ENCODE data around the gene BRF1. TPM values are rescaled to one million over a fixed set of nuclear protein-coding genes. Genes with fewer than 3 reads are reported as not detected.
"Not testable (repeated sequence)": the region's sequence is repeated elsewhere in the genome, so short reads cannot be mapped to it uniquely, and the experiment has no call there.

BRF1 gene
- total and polyA plus RNA-seq, 5 donors: 17.9 to 21.1 (median 18.2) TPM

- intact Hi-C loops (cut with DNase I): loop anchor here in 1 of 4 donors (10.0 kb wide), 2 partner anchors 83 to 193 kb away; no protein-coding TSS in a partner anchor
- no peak for ATAC-seq
- WGBS: 83% methylated on average over 24 of the region's 24 CpGs
- H3K9me3 ChIP-seq (ENCODE audit: control insufficient read depth, low read length): no peaks in the 10 kb centered on the region
- H3K27me3 ChIP-seq (ENCODE audit: control insufficient read depth, insufficient read depth): no peaks in the 10 kb centered on the region
- no peak overlapping the region for H3K27ac ChIP-seq (ENCODE audit: low read length)
- DNase-seq: no peak
- H3K4me3 ChIP-seq (ENCODE audit: low read length): no peak overlapping the region
- H3K4me1 ChIP-seq (ENCODE audit: control insufficient read depth, insufficient read depth, low read length): no peaks in the 10 kb centered on the region
These were observed 13.3 kb downstream of the BRF1 start for GRCh38 chr14:105287249-105288102.

GRCh38 chr14:105286759-105287144 lies 14.0 kb downstream of the BRF1 start:
- Histone ChIP-seq H3K27ac (ENCODE audit: low read length) (no peak overlapping the region), H3K4me3 (ENCODE audit: low read length) (no peak overlapping the region), H3K4me1 (ENCODE audit: control insufficient read depth, insufficient read depth, low read length) (no peaks in the 10 kb centered on the region), H3K9me3 (ENCODE audit: control insufficient read depth, low read length) (no peaks in the 10 kb centered on the region), H3K27me3 (ENCODE audit: control insufficient read depth, insufficient read depth) (no peaks in the 10 kb centered on the region)
- intact Hi-C loops (cut with DNase I): loop anchor here in 1 of 4 donors (10.0 kb wide), 2 partner anchors 82 to 192 kb away; no protein-coding TSS in a partner anchor
- 93% methylated on average over 9 of the region's 9 CpGs for WGBS
- ATAC-seq: no peak
- no peak for DNase-seq

GRCh38 chr14:105285174-105285573 lies 15.6 kb downstream of the BRF1 start:
- 89% methylated on average over 8 of the region's 8 CpGs for WGBS

GRCh38 chr14:105283899-105284298 lies 16.9 kb downstream of the BRF1 start:
- ATAC-seq: no peak
- Histone ChIP-seq H3K27me3 (ENCODE audit: control insufficient read depth, insufficient read depth) (no peaks in the 10 kb centered on the region), H3K4me3 (ENCODE audit: low read length) (no peak overlapping the region), H3K4me1 (ENCODE audit: control insufficient read depth, insufficient read depth, low read length) (no peaks in the 10 kb centered on the region), H3K9me3 (ENCODE audit: control insufficient read depth, low read length) (no peaks in the 10 kb centered on the region), H3K27ac (ENCODE audit: low read length) (no peak overlapping the region)
- intact Hi-C loops (cut with DNase I): loop anchor here in 2 of 4 donors (5.0 to 10.0 kb wide), 3 partner anchors 77 to 189 kb away; no protein-coding TSS in a partner anchor
- DNase-seq: no peak
- 57% methylated on average over 15 of the region's 15 CpGs for WGBS

More at GRCh38 chr14:105285174-105285573, 15.6 kb downstream of the BRF1 start:
- Histone ChIP-seq H3K27ac (ENCODE audit: low read length) (no peak overlapping the region), H3K27me3 (ENCODE audit: control insufficient read depth, insufficient read depth) (no peaks in the 10 kb centered on the region), H3K9me3 (ENCODE audit: control insufficient read depth, low read length) (no peaks in the 10 kb centered on the region), H3K4me1 (ENCODE audit: control insufficient read depth, insufficient read depth, low read length) (no peaks in the 10 kb centered on the region), H3K4me3 (ENCODE audit: low read length) (no peak overlapping the region)
- DNase-seq (no peak), ATAC-seq (no peak)
- intact Hi-C loops (cut with DNase I): loop anchor here in 1 of 4 donors (10.0 kb wide), 2 partner anchors 80 to 190 kb away; no protein-coding TSS in a partner anchor

- H3K9me3 ChIP-seq (ENCODE audit: control insufficient read depth, low read length): no peaks in the 10 kb centered on the region
- DNase-seq (no peak), ATAC-seq (peak in 1 of 2 donors; percentile 10)
- H3K4me1 ChIP-seq (ENCODE audit: control insufficient read depth, insufficient read depth, low read length): no peaks in the 10 kb centered on the region
- no peaks in the 10 kb centered on the region for H3K27me3 ChIP-seq (ENCODE audit: control insufficient read depth, insufficient read depth)
- intact Hi-C loops (cut with DNase I): loop anchor here in 2 of 4 donors (5.0 to 10.0 kb wide), 3 partner anchors 76 to 188 kb away; no protein-coding TSS in a partner anchor
- H3K4me3 ChIP-seq (ENCODE audit: low read length): no peak overlapping the region
- WGBS: 77% methylated on average over 10 of the region's 10 CpGs
- H3K27ac ChIP-seq (ENCODE audit: low read length): no peak overlapping the region
These were observed 17.8 kb downstream of the BRF1 start for GRCh38 chr14:105283028-105283427.

GRCh38 chr14:105282098-105282725 lies 18.6 kb downstream of the BRF1 start:
- DNase-seq: no peak
- no peak for ATAC-seq
- Histone ChIP-seq H3K4me3 (ENCODE audit: low read length) (no peak overlapping the region), H3K9me3 (ENCODE audit: control insufficient read depth, low read length) (no peaks in the 10 kb centered on the region), H3K27ac (ENCODE audit: low read length) (no peak overlapping the region), H3K27me3 (ENCODE audit: control insufficient read depth, insufficient read depth) (no peaks in the 10 kb centered on the region), H3K4me1 (ENCODE audit: control insufficient read depth, insufficient read depth, low read length) (no peaks in the 10 kb centered on the region)
- 78% methylated on average over 16 of the region's 16 CpGs for WGBS
- intact Hi-C loops (cut with DNase I): loop anchor here in 2 of 4 donors (5.0 to 10.0 kb wide), 3 partner anchors 75 to 187 kb away; no protein-coding TSS in a partner anchor

GRCh38 chr14:105281371-105282097 lies 19.3 kb downstream of the BRF1 start:
- intact Hi-C loops (cut with DNase I): loop anchor here in 2 of 4 donors (5.0 to 10.0 kb wide), 3 partner anchors 74 to 187 kb away; no protein-coding TSS in a partner anchor
- ATAC-seq (no peak), DNase-seq (no peak)
- Histone ChIP-seq H3K27ac (ENCODE audit: low read length) (no peak overlapping the region), H3K9me3 (ENCODE audit: control insufficient read depth, low read length) (no peaks in the 10 kb centered on the region), H3K4me3 (ENCODE audit: low read length) (no peak overlapping the region), H3K27me3 (ENCODE audit: control insufficient read depth, insufficient read depth) (no peaks in the 10 kb centered on the region), H3K4me1 (ENCODE audit: control insufficient read depth, insufficient read depth, low read length) (no peaks in the 10 kb centered on the region)
- WGBS: 67% methylated on average over 23 of the region's 23 CpGs

GRCh38 chr14:105280525-105280924 lies 20.3 kb downstream of the BRF1 start:
- no peak for ATAC-seq

GRCh38 chr14:105279642-105280361 lies 21.0 kb downstream of the BRF1 start:
- ATAC-seq: no peak
- Histone ChIP-seq H3K4me3 (ENCODE audit: low read length) (no peak overlapping the region), H3K9me3 (ENCODE audit: control insufficient read depth, low read length) (no peaks in the 10 kb centered on the region), H3K27me3 (ENCODE audit: control insufficient read depth, insufficient read depth) (no peaks in the 10 kb centered on the region), H3K4me1 (ENCODE audit: control insufficient read depth, insufficient read depth, low read length) (no peaks in the 10 kb centered on the region), H3K27ac (ENCODE audit: low read length) (no peak overlapping the region)
- WGBS: 89% methylated on average over 18 of the region's 18 CpGs
- DNase-seq: no peak
- intact Hi-C loops (cut with DNase I): loop anchor here in 2 of 4 donors (5.0 to 10.0 kb wide), 3 partner anchors 73 to 185 kb away; no protein-coding TSS in a partner anchor

More at GRCh38 chr14:105280525-105280924, 20.3 kb downstream of the BRF1 start:
- intact Hi-C loops (cut with DNase I): loop anchor here in 2 of 4 donors (5.0 to 10.0 kb wide), 3 partner anchors 73 to 186 kb away; no protein-coding TSS in a partner anchor
- Histone ChIP-seq H3K27me3 (ENCODE audit: control insufficient read depth, insufficient read depth) (no peaks in the 10 kb centered on the region), H3K27ac (ENCODE audit: low read length) (no peak overlapping the region), H3K4me1 (ENCODE audit: control insufficient read depth, insufficient read depth, low read length) (no peaks in the 10 kb centered on the region), H3K4me3 (ENCODE audit: low read length) (no peak overlapping the region), H3K9me3 (ENCODE audit: control insufficient read depth, low read length) (no peaks in the 10 kb centered on the region)
- no peak for DNase-seq
- 96% methylated on average over 21 of the region's 21 CpGs for WGBS

GRCh38 chr14:105277448-105277847 lies 23.4 kb downstream of the BRF1 start:
- H3K4me1 ChIP-seq (ENCODE audit: control insufficient read depth, insufficient read depth, low read length); ATAC-seq; H3K27ac ChIP-seq (ENCODE audit: low read length); H3K9me3 ChIP-seq (ENCODE audit: control insufficient read depth, low read length); H3K4me3 ChIP-seq (ENCODE audit: low read length); intact Hi-C loops (cut with DNase I); DNase-seq; H3K27me3 ChIP-seq (ENCODE audit: control insufficient read depth, insufficient read depth): not testable (repeated sequence)
- whole genome bisulfite sequencing: 50% methylated on average over 2 of the region's 4 CpGs

All from right cardiac atrium (tissue), 5 donors.